Thyroid gland (tissue), 4 donors: Measurements from ENCODE around the gene ZNF133. TPM values are rescaled to one million over a fixed set of nuclear protein-coding genes. Genes with fewer than 3 reads are reported as not detected.
"Not testable (repeated sequence)": the region's sequence is repeated elsewhere in the genome, so short reads cannot be mapped to it uniquely, and the experiment has no call there.

Experiments used
- DNase-seq, 2 donors: peaks; one replicate each; pipeline ENCODE4 v3.0.0-alpha.2; 2019
- H3K27ac ChIP-seq, 3 donors: fragments of 200-600 bp; sonication (generic); 1 replicate in 2 of 3; 2 replicates in 1 of 3; pipeline ENCODE4 v1.5.1; 2016 to 2019; ENCODE audit warnings: mild to moderate bottlenecking in 1 of 3, moderate library complexity in 1 of 3
- H3K27me3 ChIP-seq: fragments of 200-600 bp; sonication (generic); one replicate; pipeline ENCODE4 v1.5.1; 2019
- H3K36me3 ChIP-seq, 2 donors: fragments of 200-600 bp; sonication (generic); one replicate each; pipeline ENCODE4 v1.5.1; 2016 to 2019
- H3K4me1 ChIP-seq, 2 donors: fragments of 200-600 bp; sonication (generic); one replicate each; pipeline ENCODE4 v1.5.1; 2017 to 2019
- H3K4me3 ChIP-seq, 3 donors: fragments of 200-600 bp; sonication (generic); replicated peaks in 1 of 3; 1 replicate in 2 of 3; 2 replicates in 1 of 3; pipeline ENCODE4 v1.5.1; 2016; ENCODE audit warnings: mild to moderate bottlenecking in 1 of 3
- H3K9me3 ChIP-seq: fragments of 200-600 bp; sonication (generic); one replicate; pipeline ENCODE4 v1.5.1; 2017
- POLR2A ChIP-seq, 2 donors: fragments of 450-650 bp; IDR thresholded peaks; one replicate each; pipeline ENCODE4 v1.6.1; 2017; ENCODE audit warnings: antibody characterized with exemption in 2 of 2, mild to moderate bottlenecking in 2 of 2, moderate library complexity in 1 of 2
- WGBS, 2 donors: methylation state at CpG; one replicate each; pipeline ENCODE4 v1.1.5; 2017; 5-methylcytosine and 5-hydroxymethylcytosine counted together
- intact Hi-C: fragments of 100-400 bp; cut with DNase I; formaldehyde crosslinking; loops from one replicate; pipeline ENCODE4 v1.15.1; 2023
- total RNA-seq, 4 donors: library from RNA; depleted of rRNA; stranded (reverse); fragments of >200 nt; gene quantifications; one replicate each; pipeline ENCODE4 v1.2.3, GENCODE V29; 2016
- TF ChIP-seq, protein P1 (sequence below), 6 experiments: fragments of 200-600 bp in 3 of 6; fragments of 450-650 bp in 3 of 6; sonication (generic) in 3 of 6; IDR thresholded peaks; one replicate each; pipeline ENCODE4 v1.5.1; 2016 to 2019; ENCODE audit warnings: antibody characterized with exemption in 6 of 6, mild to moderate bottlenecking in 2 of 6, inconsistent platforms in 1 of 6, moderate library complexity in 1 of 6

Gene ZNF133
- total RNA-seq, 4 donors from 2014 or later = 14.8 to 17.3 (median 15.9) TPM

DNA sequence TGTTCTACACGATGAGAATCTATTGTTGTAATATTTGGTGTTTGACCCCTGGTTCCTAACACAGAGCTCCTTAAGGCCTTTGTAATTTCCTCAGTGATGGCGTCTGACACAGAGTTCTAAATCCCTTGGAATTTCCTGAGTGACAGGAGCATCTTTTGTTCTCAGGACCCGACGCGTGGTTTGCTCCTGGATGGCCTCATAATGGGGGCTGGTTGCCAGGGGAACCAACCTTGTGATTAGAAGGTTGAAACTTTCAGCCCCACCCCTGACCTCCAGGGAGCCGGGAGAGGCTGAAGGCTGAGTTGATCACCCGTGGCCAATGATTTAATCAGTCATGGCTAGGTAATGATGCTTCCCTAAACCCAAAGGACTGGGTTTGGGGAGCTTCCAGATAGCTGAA, 20.5 kb upstream of the ZNF133 start:
- no peaks in the 10 kb centered on the region for H3K4me1 ChIP-seq
- H3K27ac ChIP-seq = no peak overlapping the region
- no peak for DNase-seq
- H3K36me3 ChIP-seq = no peaks in the 10 kb centered on the region
- H3K4me3 ChIP-seq = no peak overlapping the region
- TF ChIP-seq, protein P1, sequence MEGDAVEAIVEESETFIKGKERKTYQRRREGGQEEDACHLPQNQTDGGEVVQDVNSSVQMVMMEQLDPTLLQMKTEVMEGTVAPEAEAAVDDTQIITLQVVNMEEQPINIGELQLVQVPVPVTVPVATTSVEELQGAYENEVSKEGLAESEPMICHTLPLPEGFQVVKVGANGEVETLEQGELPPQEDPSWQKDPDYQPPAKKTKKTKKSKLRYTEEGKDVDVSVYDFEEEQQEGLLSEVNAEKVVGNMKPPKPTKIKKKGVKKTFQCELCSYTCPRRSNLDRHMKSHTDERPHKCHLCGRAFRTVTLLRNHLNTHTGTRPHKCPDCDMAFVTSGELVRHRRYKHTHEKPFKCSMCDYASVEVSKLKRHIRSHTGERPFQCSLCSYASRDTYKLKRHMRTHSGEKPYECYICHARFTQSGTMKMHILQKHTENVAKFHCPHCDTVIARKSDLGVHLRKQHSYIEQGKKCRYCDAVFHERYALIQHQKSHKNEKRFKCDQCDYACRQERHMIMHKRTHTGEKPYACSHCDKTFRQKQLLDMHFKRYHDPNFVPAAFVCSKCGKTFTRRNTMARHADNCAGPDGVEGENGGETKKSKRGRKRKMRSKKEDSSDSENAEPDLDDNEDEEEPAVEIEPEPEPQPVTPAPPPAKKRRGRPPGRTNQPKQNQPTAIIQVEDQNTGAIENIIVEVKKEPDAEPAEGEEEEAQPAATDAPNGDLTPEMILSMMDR (IDR thresholded peaks at IDR 0.05) = no peak
- no peak for TF ChIP-seq POLR2A (IDR thresholded peaks at IDR 0.05)
- no peaks in the 10 kb centered on the region for H3K9me3 ChIP-seq
- WGBS, 2 donors = 22 to 40% methylated on average over 7 of the region's 7 CpGs
- intact Hi-C loops = no loop called here
- H3K27me3 ChIP-seq = no peaks in the 10 kb centered on the region

DNA sequence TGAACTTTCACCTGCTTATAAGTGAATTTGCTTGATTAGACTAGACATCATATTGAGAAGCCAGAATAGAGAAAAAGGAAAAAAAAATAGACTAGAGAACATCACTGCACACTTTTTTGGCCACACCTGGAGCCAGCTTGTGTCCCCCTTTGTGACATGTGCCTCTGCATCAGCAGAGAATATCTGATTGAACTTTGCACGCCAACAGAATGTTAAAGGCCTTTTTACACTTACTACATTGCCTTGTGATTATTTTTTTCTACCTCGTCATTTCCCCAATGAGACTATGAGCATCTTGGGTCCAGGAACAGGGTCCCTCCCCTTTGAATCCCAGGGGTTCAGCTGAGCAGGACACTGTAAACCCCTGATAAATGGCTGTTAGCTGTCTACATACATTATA, 17.2 kb upstream of the ZNF133 start:
- no peak for DNase-seq
- H3K27ac ChIP-seq = no peak overlapping the region
- 82 to 88% methylated on average over 2 of the region's 2 CpGs for WGBS, 2 donors
- no peak for TF ChIP-seq POLR2A (IDR thresholded peaks at IDR 0.05)
- TF ChIP-seq, protein P1 (IDR thresholded peaks at IDR 0.05) = no peak
- H3K4me1 ChIP-seq = no peaks in the 10 kb centered on the region
- H3K36me3 ChIP-seq = no peaks in the 10 kb centered on the region
- H3K4me3 ChIP-seq = no peak overlapping the region
- no peaks in the 10 kb centered on the region for H3K9me3 ChIP-seq
- no peaks in the 10 kb centered on the region for H3K27me3 ChIP-seq
- intact Hi-C loops = loop anchor here (10.0 kb wide), 2 partner anchors 126 to 216 kb away; partner anchors contain the start of gene OVOL2

DNA sequence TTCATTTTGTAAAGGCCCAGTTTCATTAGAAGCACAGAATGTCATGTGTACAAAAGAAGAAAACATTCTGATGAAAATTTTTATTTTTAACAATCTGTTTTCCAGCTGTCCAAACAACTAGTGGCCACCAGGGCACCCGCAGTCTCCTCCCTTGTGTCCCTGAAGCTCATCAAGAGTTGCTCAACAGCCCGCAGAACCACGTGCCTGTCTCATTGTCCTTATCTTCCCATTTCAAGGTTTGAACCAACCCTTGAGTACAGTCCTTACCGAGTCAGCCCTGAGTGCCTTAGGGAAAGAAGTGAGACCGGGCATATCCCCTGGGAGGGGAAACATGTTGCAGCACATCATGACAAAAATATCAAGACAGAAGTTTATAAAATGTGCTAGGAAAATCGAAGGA, 15.9 kb upstream of the ZNF133 start:
- intact Hi-C loops = loop anchor here (10.0 kb wide), 2 partner anchors 128 to 218 kb away; partner anchors contain the start of gene OVOL2
- H3K4me1 ChIP-seq = no peaks in the 10 kb centered on the region
- H3K27me3 ChIP-seq = no peaks in the 10 kb centered on the region
- no peak overlapping the region for H3K4me3 ChIP-seq
- no peak for TF ChIP-seq POLR2A (IDR thresholded peaks at IDR 0.05)
- TF ChIP-seq, protein P1 (IDR thresholded peaks at IDR 0.05) = no peak
- no peaks in the 10 kb centered on the region for H3K9me3 ChIP-seq
- H3K36me3 ChIP-seq = no peaks in the 10 kb centered on the region
- H3K27ac ChIP-seq = no peak overlapping the region
- no peak for DNase-seq
- WGBS, 2 donors = 49 to 62% methylated on average over 6 of the region's 6 CpGs

DNA sequence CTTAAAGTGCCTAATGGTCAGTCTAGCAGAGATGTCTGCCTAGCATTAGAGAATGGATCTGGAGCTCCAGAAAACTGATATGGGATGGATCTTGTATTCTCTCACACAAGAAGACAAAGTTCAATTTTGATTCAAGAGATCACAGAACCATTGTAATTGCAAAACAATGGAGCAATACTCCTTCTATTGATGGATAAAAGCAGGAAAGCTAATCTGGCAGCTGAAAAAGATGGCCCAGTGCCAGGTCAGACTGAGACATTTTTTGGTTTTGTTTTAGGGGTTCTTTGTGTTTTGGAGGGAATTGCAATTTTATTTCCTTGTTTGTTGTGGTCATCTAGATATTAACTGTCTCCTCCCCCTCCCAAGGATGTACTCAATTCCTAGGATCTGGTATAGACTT, 14.6 kb upstream of the ZNF133 start:
- H3K4me3 ChIP-seq = no peak overlapping the region
- no peak overlapping the region for H3K27ac ChIP-seq
- intact Hi-C loops = loop anchor here (10.0 kb wide), 2 partner anchors 129 to 219 kb away; partner anchors contain the start of gene OVOL2
- H3K36me3 ChIP-seq = no peaks in the 10 kb centered on the region
- no peaks in the 10 kb centered on the region for H3K27me3 ChIP-seq
- H3K4me1 ChIP-seq = no peaks in the 10 kb centered on the region
- no peak for DNase-seq
- no peaks in the 10 kb centered on the region for H3K9me3 ChIP-seq
- TF ChIP-seq, protein P1 (IDR thresholded peaks at IDR 0.05) = no peak
- TF ChIP-seq POLR2A (IDR thresholded peaks at IDR 0.05) = no peak

DNA sequence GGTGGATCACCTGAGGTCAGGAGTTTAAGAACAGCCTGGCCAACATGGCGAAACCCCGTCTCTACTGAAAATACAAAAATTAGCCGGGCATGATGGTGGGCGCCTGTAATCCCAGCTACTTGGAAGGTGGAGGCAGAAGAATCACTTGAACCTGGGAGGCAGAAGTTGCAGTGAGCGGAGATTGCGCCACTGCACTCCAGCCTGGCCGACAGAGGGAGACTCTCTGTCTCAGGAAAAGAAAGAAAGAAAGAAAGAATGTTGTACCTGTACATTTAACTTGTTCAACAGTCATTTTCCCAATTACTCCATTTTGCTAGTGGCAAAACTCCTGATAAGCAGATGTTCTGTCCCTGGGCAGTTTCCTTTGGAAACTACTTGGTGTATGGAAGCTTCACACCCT, 12.4 kb upstream of the ZNF133 start:
- intact Hi-C loops = loop anchor here (10.0 kb wide), 2 partner anchors 131 to 221 kb away; partner anchors contain the start of gene OVOL2
- not testable (repeated sequence) for H3K36me3 ChIP-seq, H3K4me1 ChIP-seq, H3K27me3 ChIP-seq, H3K4me3 ChIP-seq, DNase-seq, H3K27ac ChIP-seq, H3K9me3 ChIP-seq
- 89 to 90% methylated on average over 7 of the region's 7 CpGs for WGBS, 2 donors

DNA sequence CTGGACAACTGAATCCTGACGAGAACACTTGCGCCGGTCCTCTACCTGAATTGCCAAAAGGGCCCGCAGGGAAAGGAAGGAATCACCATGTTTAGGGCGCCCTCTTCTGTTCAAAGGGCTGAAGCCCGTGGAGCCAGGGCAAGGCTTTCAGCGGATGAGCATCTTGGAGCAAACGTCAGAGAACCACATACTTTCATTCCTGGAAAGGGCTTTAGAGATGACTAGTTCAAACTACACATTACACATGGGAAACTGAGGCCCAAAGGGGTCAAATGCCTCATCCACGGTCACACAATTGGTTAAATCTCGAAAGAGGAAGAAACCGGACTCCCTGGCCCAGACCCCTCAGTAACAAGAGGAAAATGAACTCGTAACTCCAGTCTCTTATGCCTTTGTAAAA, 11.5 kb upstream of the ZNF133 start:
- DNase-seq = peak; percentile 79 to 83

More for the DNA sequence above, 11.5 kb upstream of the ZNF133 start:
- Histone ChIP-seq H3K27ac (no peak overlapping the region), H3K27me3 (no peaks in the 10 kb centered on the region), H3K36me3 (no peaks in the 10 kb centered on the region), H3K9me3 (no peaks in the 10 kb centered on the region), H3K4me3 (no peak overlapping the region), H3K4me1 (no peaks in the 10 kb centered on the region)
- intact Hi-C loops = loop anchor here (10.0 kb wide), 2 partner anchors 132 to 222 kb away; partner anchors contain the start of gene OVOL2
- TF ChIP-seq POLR2A (IDR thresholded peaks at IDR 0.05) = no peak
- TF ChIP-seq, protein P1 (IDR thresholded peaks at IDR 0.05) = peak in 5 of 6 experiments; percentile 60 to 84 (median 76)
- 15% methylated on average over 12 of the region's 12 CpGs for WGBS, 2 donors
